Neuronal stem cell (in vitro differentiated cells): Measurements from ENCODE around the gene PREB.
A peak's percentile ranks its signal among the peaks of the same experiment; 100 is the strongest.

Experiments used
- DNase-seq: peaks from one replicate; pipeline ENCODE4 v3.0.0-alpha.2; 2013; ENCODE audit warnings: low spot score
- H2AFZ ChIP-seq: one replicate; pipeline ENCODE4 v1.6.1; 2013; ENCODE audit warnings: mild to moderate bottlenecking, low read length, inconsistent platforms
- H2AK5ac ChIP-seq: 2 replicates; pipeline ENCODE4 v1.6.1; 2013; ENCODE audit warnings: low read depth, mild to moderate bottlenecking, inconsistent platforms, low read length, moderate library complexity, mixed read lengths
- H2BK120ac ChIP-seq: 2 replicates; pipeline ENCODE4 v1.6.1; 2013; ENCODE audit warnings: low read depth, mild to moderate bottlenecking, inconsistent platforms, low read length, moderate library complexity, mixed read lengths
- H2BK12ac ChIP-seq: one replicate; pipeline ENCODE4 v1.6.1; 2013; ENCODE audit warnings: low read length, inconsistent platforms
- H2BK15ac ChIP-seq: 2 replicates; pipeline ENCODE4 v1.6.1; 2013; ENCODE audit warnings: mild to moderate bottlenecking, low read length, inconsistent platforms, mixed read lengths
- H2BK5ac ChIP-seq: one replicate; pipeline ENCODE4 v1.6.1; 2013; ENCODE audit warnings: inconsistent platforms, mild to moderate bottlenecking, low read length, moderate library complexity
- H3K14ac ChIP-seq: one replicate; pipeline ENCODE4 v1.6.1; 2013; ENCODE audit warnings: low read length, inconsistent platforms
- H3K18ac ChIP-seq: 2 replicates; pipeline ENCODE4 v1.6.1; 2013; ENCODE audit warnings: low read length, inconsistent platforms
- H3K23ac ChIP-seq: 2 replicates; pipeline ENCODE4 v1.6.1; 2013; ENCODE audit warnings: low read depth, mild to moderate bottlenecking, mixed read lengths, low read length, inconsistent platforms; ENCODE audit not compliant: poor library complexity
- H3K27ac ChIP-seq: replicated peaks from 3 replicates; pipeline ENCODE4 v1.5.1; 2013; ENCODE audit warnings: low read length, inconsistent platforms
- H3K27me3 ChIP-seq, 3 experiments: 2 replicates each; pipeline ENCODE4 v1.6.1; 2013; ENCODE audit warnings: low read length in 3 of 3, mild to moderate bottlenecking in 2 of 3, inconsistent platforms in 1 of 3, low read depth in 1 of 3, mixed read lengths in 1 of 3, moderate library complexity in 1 of 3; ENCODE audit not compliant: control insufficient read depth in 3 of 3, insufficient read depth in 3 of 3
- H3K36me3 ChIP-seq, 2 donors: replicated peaks in 1 of 2; 2 replicates each; pipeline ENCODE4 v1.6.1; 2013; ENCODE audit warnings: low read length in 2 of 2; ENCODE audit not compliant: control insufficient read depth in 2 of 2, insufficient read depth in 2 of 2
- H3K4ac ChIP-seq: 2 replicates; pipeline ENCODE4 v1.6.1; 2013; ENCODE audit warnings: inconsistent platforms, mild to moderate bottlenecking, low read length, moderate library complexity
- H3K4me1 ChIP-seq, 2 donors: 1 replicate in 1 of 2; 2 replicates in 1 of 2; pipeline ENCODE4 v1.6.1; 2013; ENCODE audit warnings: low read length in 2 of 2, low read depth in 1 of 2; ENCODE audit not compliant: control insufficient read depth in 2 of 2, insufficient read depth in 1 of 2
- H3K4me2 ChIP-seq: one replicate; pipeline ENCODE4 v1.6.1; 2013; ENCODE audit warnings: mild to moderate bottlenecking, low read length, inconsistent platforms; ENCODE audit not compliant: insufficient read depth, poor library complexity, severe bottlenecking
- H3K4me3 ChIP-seq, 2 donors: 2 replicates each; pipeline ENCODE4 v1.5.1; 2013; ENCODE audit warnings: low read length in 2 of 2, mild to moderate bottlenecking in 2 of 2, inconsistent platforms in 1 of 2, moderate library complexity in 1 of 2
- H3K79me1 ChIP-seq: one replicate; pipeline ENCODE4 v1.6.1; 2013; ENCODE audit warnings: low read depth, mild to moderate bottlenecking, inconsistent platforms, low read length, moderate library complexity
- H3K9ac ChIP-seq: one replicate; pipeline ENCODE4 v1.6.1; 2013; ENCODE audit warnings: mild to moderate bottlenecking, low read depth, low read length, inconsistent platforms; ENCODE audit not compliant: poor library complexity
- H3K9me3 ChIP-seq, 2 donors: replicated peaks in 1 of 2; 2 replicates each; pipeline versions ENCODE3 to v1.6.1; 2013; ENCODE audit warnings: low read length in 2 of 2, mild to moderate bottlenecking in 2 of 2, inconsistent platforms in 1 of 2, low read depth in 1 of 2, mixed read lengths in 1 of 2, moderate library complexity in 1 of 2; ENCODE audit not compliant: control insufficient read depth in 2 of 2, insufficient read depth in 1 of 2
- H4K8ac ChIP-seq: one replicate; pipeline ENCODE4 v1.6.1; 2013; ENCODE audit warnings: low read depth, mild to moderate bottlenecking, inconsistent platforms, low read length, moderate library complexity
- H4K91ac ChIP-seq: one replicate; pipeline ENCODE4 v1.6.1; 2013; ENCODE audit warnings: low read length, low read depth, mild to moderate bottlenecking, inconsistent platforms; ENCODE audit not compliant: poor library complexity
- WGBS, 2 donors: extraction: QIAGEN DNeasy Blood & Tissue Kit; methylation state at CpG; one replicate each; pipeline ENCODE4 v1.1.7; 2013; ENCODE audit warnings: missing lambda C conversion rate in 2 of 2, mixed read lengths in 1 of 2; ENCODE audit not compliant: insufficient read length in 2 of 2, insufficient replicate concordance in 1 of 2; ENCODE audit errors: extremely low coverage in 2 of 2; 5-methylcytosine and 5-hydroxymethylcytosine counted together

Gene PREB

GRCh38 chr2:27174638-27175037, 40.2 kb upstream of the PREB start:
- no peak overlapping the region for H4K8ac ChIP-seq
- no peaks in the 10 kb centered on the region for H3K36me3 ChIP-seq
- no peak overlapping the region for H4K91ac ChIP-seq
- H3K4ac ChIP-seq: no peak overlapping the region
- H2AK5ac ChIP-seq: no peak overlapping the region
- 100% methylated on average over 1 of the region's 6 CpGs; no CpG with 5 or more reads in 1 of the 2 donors for WGBS, 2 donors
- H2AFZ ChIP-seq: no peak overlapping the region
- DNase-seq: no peak
- no peak overlapping the region for H3K27ac ChIP-seq
- no peak overlapping the region for H2BK120ac ChIP-seq
- no peaks in the 10 kb centered on the region for H3K79me1 ChIP-seq
- H2BK15ac ChIP-seq: no peak overlapping the region
- no peak overlapping the region for H3K4me2 ChIP-seq
- no peak overlapping the region for H3K23ac ChIP-seq
- H3K27me3 ChIP-seq: peaks cover 0 to 49% (median 4%) of the 10 kb centered on the region in 3 experiments
- H2BK12ac ChIP-seq: no peak overlapping the region
- H3K14ac ChIP-seq: no peak overlapping the region
- H3K4me1 ChIP-seq: no peaks in the 10 kb centered on the region
- no peak overlapping the region for H3K9ac ChIP-seq
- no peak overlapping the region for H3K4me3 ChIP-seq
- H3K18ac ChIP-seq: peak overlapping the region; percentile 35
- H2BK5ac ChIP-seq: no peak overlapping the region
- H3K9me3 ChIP-seq: no peaks in the 10 kb centered on the region

GRCh38 chr2:27171351-27171848, 37.0 kb upstream of the PREB start:
- no peak overlapping the region for H2BK120ac ChIP-seq
- H3K4ac ChIP-seq: no peak overlapping the region
- H3K79me1 ChIP-seq: no peaks in the 10 kb centered on the region
- H3K4me2 ChIP-seq: no peak overlapping the region
- H3K36me3 ChIP-seq: no peaks in the 10 kb centered on the region
- H2AFZ ChIP-seq: no peak overlapping the region
- no peak overlapping the region for H2BK12ac ChIP-seq
- no peak overlapping the region for H2BK5ac ChIP-seq
- no peak overlapping the region for H3K14ac ChIP-seq
- no peaks in the 10 kb centered on the region for H3K9me3 ChIP-seq
- DNase-seq: no peak
- WGBS, 2 donors: no CpG with 5 or more reads among the region's 8 CpGs
- peaks cover 0 to 70% (median 4%) of the 10 kb centered on the region in 3 experiments for H3K27me3 ChIP-seq
- H2AK5ac ChIP-seq: no peak overlapping the region
- no peak overlapping the region for H4K91ac ChIP-seq
- H4K8ac ChIP-seq: no peak overlapping the region
- no peak overlapping the region for H3K27ac ChIP-seq
- H3K18ac ChIP-seq: no peak overlapping the region
- no peaks in the 10 kb centered on the region for H3K4me1 ChIP-seq
- no peak overlapping the region for H2BK15ac ChIP-seq
- no peak overlapping the region for H3K4me3 ChIP-seq
- no peak overlapping the region for H3K9ac ChIP-seq
- H3K23ac ChIP-seq: no peak overlapping the region

GRCh38 chr2:27170581-27171337, 36.3 kb upstream of the PREB start:
- no peak overlapping the region for H3K9ac ChIP-seq
- no peak overlapping the region for H3K4me3 ChIP-seq
- WGBS, 2 donors: no CpG with 5 or more reads among the region's 6 CpGs
- peaks cover 0 to 76% (median 4%) of the 10 kb centered on the region in 3 experiments for H3K27me3 ChIP-seq
- peak overlapping the region; percentile 46 for H2BK15ac ChIP-seq
- no peak overlapping the region for H3K4me2 ChIP-seq
- H2BK12ac ChIP-seq: no peak overlapping the region
- H3K9me3 ChIP-seq: no peaks in the 10 kb centered on the region
- H3K36me3 ChIP-seq: no peaks in the 10 kb centered on the region
- H3K27ac ChIP-seq: no peak overlapping the region
- H3K23ac ChIP-seq: no peak overlapping the region
- H3K18ac ChIP-seq: no peak overlapping the region
- H4K8ac ChIP-seq: no peak overlapping the region
- no peak overlapping the region for H2BK5ac ChIP-seq
- no peak overlapping the region for H3K4ac ChIP-seq
- H2AK5ac ChIP-seq: no peak overlapping the region
- H3K4me1 ChIP-seq: no peaks in the 10 kb centered on the region
- no peak overlapping the region for H2AFZ ChIP-seq
- H3K14ac ChIP-seq: no peak overlapping the region
- no peak overlapping the region for H2BK120ac ChIP-seq
- no peak for DNase-seq
- H3K79me1 ChIP-seq: no peaks in the 10 kb centered on the region
- no peak overlapping the region for H4K91ac ChIP-seq

- H3K4me2 ChIP-seq: no peak overlapping the region
- H2BK15ac ChIP-seq: no peak overlapping the region
- no peak overlapping the region for H3K18ac ChIP-seq
- H3K4ac ChIP-seq: no peak overlapping the region
- no peak overlapping the region for H2AK5ac ChIP-seq
- H3K79me1 ChIP-seq: no peaks in the 10 kb centered on the region
- no peak overlapping the region for H4K8ac ChIP-seq
- WGBS, 2 donors: no CpG with 5 or more reads among the region's 8 CpGs
- no peak overlapping the region for H3K9ac ChIP-seq
- no peak overlapping the region for H2AFZ ChIP-seq
- H3K4me3 ChIP-seq: no peak overlapping the region
- no peaks in the 10 kb centered on the region for H3K4me1 ChIP-seq
- no peaks in the 10 kb centered on the region for H3K36me3 ChIP-seq
- DNase-seq: no peak
- H3K27me3 ChIP-seq: peaks cover 0 to 49% (median under 1%) of the 10 kb centered on the region in 3 experiments
- no peak overlapping the region for H3K23ac ChIP-seq
- H4K91ac ChIP-seq: no peak overlapping the region
- H3K27ac ChIP-seq: no peak overlapping the region
- no peak overlapping the region for H3K14ac ChIP-seq
- no peak overlapping the region for H2BK5ac ChIP-seq
- no peak overlapping the region for H2BK12ac ChIP-seq
- no peaks in the 10 kb centered on the region for H3K9me3 ChIP-seq
- no peak overlapping the region for H2BK120ac ChIP-seq
Measured at GRCh38 chr2:27164960-27165763, 30.7 kb upstream of the PREB start.
